WTC11 (cell line): ENCODE data around the gene PCDHGB5. TPM values are rescaled to one million over a fixed set of nuclear protein-coding genes. Genes with fewer than 3 reads are reported as not detected.

Source experiments
- ATAC-seq: fragments of 200-7000 bp; cut with Tn5 transposase; 2 replicates; pipeline ENCODE4 v1.10.0; 2021; ENCODE audit warnings: mild to moderate bottlenecking, moderate library complexity
- CTCF ChIA-PET: fragments of 300-600 bp; sonication (Branson Sonifier 250); formaldehyde crosslinking; loops from one replicate; lab custom pipeline; 2021; ENCODE audit warnings: antibody characterized with exemption; lab: Charles Lee
- POLR2A ChIA-PET: fragments of 350-600 bp; sonication (Branson Sonifier 250); formaldehyde crosslinking; loops from one replicate; lab custom pipeline; 2021; ENCODE audit warnings: antibody characterized with exemption; lab: Charles Lee
- DNase-seq: peaks from one replicate; pipeline ENCODE4 v3.0.0; 2021; ENCODE audit warnings: low spot score
- H3K27ac Mint-ChIP-seq: 2 replicates; pipeline ENCODE4 v1.8.0; 2021; ENCODE audit warnings: mixed read lengths
- H3K27me3 Mint-ChIP-seq: 2 replicates; pipeline ENCODE4 v1.8.0; 2021; ENCODE audit warnings: low read depth, mild to moderate bottlenecking, moderate library complexity, mixed read lengths
- H3K36me3 Mint-ChIP-seq: 2 replicates; pipeline ENCODE4 v1.8.0; 2021; ENCODE audit warnings: mixed read lengths
- H3K4me1 Mint-ChIP-seq: 2 replicates; pipeline ENCODE4 v1.8.0; 2022; ENCODE audit warnings: mixed read lengths
- H3K4me3 Mint-ChIP-seq: 2 replicates; pipeline ENCODE4 v1.8.0; 2021; ENCODE audit warnings: mild to moderate bottlenecking, moderate library complexity, mixed read lengths
- H3K9me3 Mint-ChIP-seq: 2 replicates; pipeline ENCODE4 v1.8.0; 2021; ENCODE audit warnings: mixed read lengths
- CTCF ChIP-seq: fragments of 200-600 bp; IDR thresholded peaks from 2 replicates; pipeline ENCODE4 v1.8.0; 2022; ENCODE audit warnings: antibody characterized with exemption
- ETV6 ChIP-seq: sonication (generic); formaldehyde crosslinking; IDR thresholded peaks from 2 replicates; pipeline ENCODE4 v1.8.1; 2022; ENCODE audit warnings: mild to moderate bottlenecking, missing genetic modification reagents
- FOXK1 ChIP-seq: sonication (generic); formaldehyde crosslinking; IDR thresholded peaks from 2 replicates; pipeline ENCODE4 v1.8.0; 2022; ENCODE audit warnings: mild to moderate bottlenecking, moderate library complexity, missing genetic modification reagents
- HMGXB4 ChIP-seq: sonication (generic); formaldehyde crosslinking; IDR thresholded peaks from 2 replicates; pipeline ENCODE4 v1.8.1; 2023; ENCODE audit warnings: mild to moderate bottlenecking, moderate library complexity, missing genetic modification reagents
- JUN ChIP-seq: sonication (generic); formaldehyde crosslinking; IDR thresholded peaks from 2 replicates; pipeline ENCODE4 v1.8.0; 2023; ENCODE audit warnings: mild to moderate bottlenecking, missing genetic modification reagents
- PREB ChIP-seq: sonication (generic); formaldehyde crosslinking; IDR thresholded peaks from 2 replicates; pipeline ENCODE4 v1.8.1; 2022; ENCODE audit warnings: mild to moderate bottlenecking, missing genetic modification reagents, moderate library complexity, borderline replicate concordance
- ZBTB21 ChIP-seq: sonication (generic); formaldehyde crosslinking; IDR thresholded peaks from 2 replicates; pipeline ENCODE4 v1.8.1; 2023; ENCODE audit warnings: mild to moderate bottlenecking, missing genetic modification reagents, borderline replicate concordance
- ZNF232 ChIP-seq: sonication (generic); formaldehyde crosslinking; IDR thresholded peaks from 2 replicates; pipeline ENCODE4 v1.8.0; 2022; ENCODE audit warnings: mild to moderate bottlenecking, missing genetic modification reagents
- ZNF317 ChIP-seq: sonication (generic); formaldehyde crosslinking; IDR thresholded peaks from 2 replicates; pipeline ENCODE4 v1.8.1; 2023; ENCODE audit warnings: low read depth, mild to moderate bottlenecking, moderate library complexity, missing genetic modification reagents, borderline replicate concordance
- total RNA-seq: library from RNA; stranded (reverse); gene quantifications from 3 replicates; pipeline ENCODE4 v1.2.3, GENCODE V29; 2021
- TF ChIP-seq, protein P1 (sequence below): sonication (generic); formaldehyde crosslinking; IDR thresholded peaks from 2 replicates; pipeline ENCODE4 v1.8.0; 2022; ENCODE audit warnings: mild to moderate bottlenecking, missing genetic modification reagents
- TF ChIP-seq, protein P2 (sequence below): sonication (generic); formaldehyde crosslinking; IDR thresholded peaks from 2 replicates; pipeline ENCODE4 v1.8.0; 2022; ENCODE audit warnings: mild to moderate bottlenecking, missing genetic modification reagents
- TF ChIP-seq, protein P3 (sequence below): sonication (generic); formaldehyde crosslinking; IDR thresholded peaks from 2 replicates; pipeline ENCODE4 v1.8.1; 2022; ENCODE audit warnings: mild to moderate bottlenecking, moderate library complexity, missing genetic modification reagents

PCDHGB5 gene
- total RNA-seq, 1 experiment from 2014 or later: 9.7 TPM

DNA sequence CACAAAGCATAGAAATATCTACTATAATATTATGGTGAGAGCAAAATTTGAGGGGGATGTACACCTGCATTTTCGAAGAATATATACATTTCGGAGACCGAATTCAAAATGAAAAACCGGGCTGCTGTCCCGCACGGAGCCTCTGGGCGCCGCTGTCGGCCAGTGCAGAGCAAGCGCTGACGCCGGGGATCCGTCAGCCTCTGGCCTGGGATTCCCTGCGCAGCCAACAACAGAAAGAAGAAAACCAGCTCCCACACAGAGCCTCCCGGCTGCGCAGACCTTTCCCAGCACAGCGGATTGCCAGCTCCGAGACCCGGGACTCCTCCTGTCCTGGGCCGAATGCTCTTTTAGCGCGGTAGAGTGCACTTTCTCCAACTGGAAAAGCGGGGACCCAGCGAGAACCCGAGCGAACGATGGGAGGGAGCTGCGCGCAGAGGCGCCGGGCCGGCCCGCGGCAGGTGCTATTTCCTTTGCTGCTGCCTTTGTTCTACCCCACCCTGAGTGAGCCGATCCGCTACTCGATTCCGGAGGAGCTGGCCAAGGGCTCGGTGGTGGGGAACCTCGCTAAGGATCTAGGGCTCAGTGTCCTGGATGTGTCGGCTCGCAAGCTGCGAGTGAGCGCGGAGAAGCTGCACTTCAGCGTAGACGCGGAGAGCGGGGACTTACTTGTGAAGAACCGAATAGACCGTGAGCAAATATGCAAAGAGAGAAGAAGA is 10.2 kb downstream of the PCDHGB5 start, which contains the start of gene PCDHGB6:
Gene PCDHGB6 (plus strand): TSS at position 232 of the 716 bp plus-strand sequence. CDS start 182 bp downstream, at position 414.
- Mint-ChIP-seq H3K4me1 (peaks cover 12% of the 10 kb centered on the region), H3K4me3 (peak within 1 kb of the TSS; percentile 96), H3K27ac (peak within 1 kb of the TSS; percentile 45; the same call in 1 of the 2 replicates), H3K27me3 (peaks cover 19% of the 10 kb centered on the region), H3K9me3 (peaks cover 18% of the 10 kb centered on the region), H3K36me3 (peaks cover 26% of the 10 kb centered on the region)
- ChIA-PET POLR2A (interaction anchor here (0.6 to 1.2 kb wide), 2 partner anchors 10 to 163 kb away, joined by 3 to 6 read pairs; partner anchors contain the start of gene PCDHGB7), CTCF (interaction anchor here (0.6 to 2.9 kb wide), 62 partner anchors 8 to 314 kb away, joined by 3 to 31 read pairs (median 6); partner anchors contain the start of genes DIAPH1, HDAC3, PCDHB11 and PCDHB12)
- ATAC-seq (peak; percentile 92), DNase-seq (peak; percentile 86)
- TF ChIP-seq HMGXB4 (peak; percentile 94), CTCF (peak; percentile 64)

DNA sequence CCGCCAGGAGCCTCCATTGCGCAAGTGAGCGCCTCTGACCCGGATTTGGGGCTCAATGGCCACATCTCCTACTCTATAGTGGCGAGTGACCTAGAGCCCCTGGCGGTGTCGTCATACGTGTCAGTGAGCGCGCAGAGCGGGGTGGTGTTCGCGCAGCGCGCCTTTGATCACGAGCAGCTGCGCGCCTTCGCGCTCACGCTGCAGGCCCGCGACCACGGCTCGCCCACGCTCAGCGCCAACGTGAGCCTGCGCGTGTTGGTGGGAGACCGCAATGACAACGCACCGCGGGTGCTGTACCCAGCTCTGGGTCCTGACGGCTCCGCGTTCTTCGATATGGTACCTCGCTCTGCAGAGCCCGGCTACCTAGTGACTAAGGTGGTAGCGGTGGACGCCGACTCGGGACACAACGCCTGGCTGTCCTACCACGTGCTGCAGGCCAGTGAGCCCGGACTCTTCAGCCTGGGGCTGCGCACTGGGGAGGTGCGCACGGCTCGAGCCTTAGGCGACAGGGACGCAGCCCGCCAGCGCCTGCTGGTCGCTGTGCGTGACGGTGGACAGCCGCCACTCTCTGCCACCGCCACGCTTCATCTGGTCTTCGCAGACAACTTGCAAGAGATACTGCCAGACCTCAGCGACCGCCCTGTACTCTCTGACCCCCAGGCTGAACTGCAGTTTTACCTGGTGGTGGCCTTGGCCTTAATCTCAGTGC is 12.0 kb downstream of the PCDHGB5 start:
- peaks cover 15% of the 10 kb centered on the region for H3K9me3 Mint-ChIP-seq
- POLR2A ChIA-PET: no interaction called here
- TF ChIP-seq, protein P1, sequence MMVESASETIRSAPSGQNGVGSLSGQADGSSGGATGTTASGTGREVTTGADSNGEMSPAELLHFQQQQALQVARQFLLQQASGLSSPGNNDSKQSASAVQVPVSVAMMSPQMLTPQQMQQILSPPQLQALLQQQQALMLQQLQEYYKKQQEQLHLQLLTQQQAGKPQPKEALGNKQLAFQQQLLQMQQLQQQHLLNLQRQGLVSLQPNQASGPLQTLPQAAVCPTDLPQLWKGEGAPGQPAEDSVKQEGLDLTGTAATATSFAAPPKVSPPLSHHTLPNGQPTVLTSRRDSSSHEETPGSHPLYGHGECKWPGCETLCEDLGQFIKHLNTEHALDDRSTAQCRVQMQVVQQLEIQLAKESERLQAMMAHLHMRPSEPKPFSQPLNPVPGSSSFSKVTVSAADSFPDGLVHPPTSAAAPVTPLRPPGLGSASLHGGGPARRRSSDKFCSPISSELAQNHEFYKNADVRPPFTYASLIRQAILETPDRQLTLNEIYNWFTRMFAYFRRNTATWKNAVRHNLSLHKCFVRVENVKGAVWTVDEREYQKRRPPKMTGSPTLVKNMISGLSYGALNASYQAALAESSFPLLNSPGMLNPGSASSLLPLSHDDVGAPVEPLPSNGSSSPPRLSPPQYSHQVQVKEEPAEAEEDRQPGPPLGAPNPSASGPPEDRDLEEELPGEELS: no peak
- TF ChIP-seq FOXK1 (CRISPR knock-in tag): no peak
- no peak for TF ChIP-seq ZNF317 (CRISPR knock-in tag)
- no peak for TF ChIP-seq ZBTB21
- TF ChIP-seq, protein P2, sequence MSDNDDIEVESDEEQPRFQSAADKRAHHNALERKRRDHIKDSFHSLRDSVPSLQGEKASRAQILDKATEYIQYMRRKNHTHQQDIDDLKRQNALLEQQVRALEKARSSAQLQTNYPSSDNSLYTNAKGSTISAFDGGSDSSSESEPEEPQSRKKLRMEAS (CRISPR knock-in tag): no peak
- TF ChIP-seq ZNF232 (CRISPR knock-in tag): no peak
- no peak for TF ChIP-seq JUN
- TF ChIP-seq ETV6 (CRISPR knock-in tag): no peak
- TF ChIP-seq, protein P3, sequence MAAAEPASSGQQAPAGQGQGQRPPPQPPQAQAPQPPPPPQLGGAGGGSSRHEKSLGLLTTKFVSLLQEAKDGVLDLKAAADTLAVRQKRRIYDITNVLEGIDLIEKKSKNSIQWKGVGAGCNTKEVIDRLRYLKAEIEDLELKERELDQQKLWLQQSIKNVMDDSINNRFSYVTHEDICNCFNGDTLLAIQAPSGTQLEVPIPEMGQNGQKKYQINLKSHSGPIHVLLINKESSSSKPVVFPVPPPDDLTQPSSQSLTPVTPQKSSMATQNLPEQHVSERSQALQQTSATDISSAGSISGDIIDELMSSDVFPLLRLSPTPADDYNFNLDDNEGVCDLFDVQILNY (CRISPR knock-in tag): no peak
- TF ChIP-seq PREB (CRISPR knock-in tag): no peak
- no peak for ATAC-seq
- CTCF ChIA-PET: no interaction called here
- H3K4me3 Mint-ChIP-seq: peak overlapping the region; percentile 96
- peaks cover 17% of the 10 kb centered on the region for H3K4me1 Mint-ChIP-seq
- H3K36me3 Mint-ChIP-seq: peaks cover 22% of the 10 kb centered on the region
- DNase-seq: no peak
- peak overlapping the region; percentile 13; the same call in 1 of the 2 replicates for H3K27ac Mint-ChIP-seq
- H3K27me3 Mint-ChIP-seq: peaks cover 25% of the 10 kb centered on the region
